Endothelial cell of umbilical vein (primary cell): ENCODE measurements around the gene TMEM220. TPM values are rescaled to one million over a fixed set of nuclear protein-coding genes. Genes with fewer than 3 reads are reported as not detected.

ENCODE experiments used
- BruUV-seq: library from RNA; stranded (reverse); fragments of 400-500 nt; replicated peaks from 2 replicates; lab custom pipeline; 2021; lab: Mats Ljungman, UMichigan
- CTCF ChIA-PET: fragments of 300-600, 350-600 bp; sonication (Branson Sonifier 250); formaldehyde crosslinking; loops from one replicate; lab custom pipeline; 2021; ENCODE audit warnings: antibody characterized with exemption, inconsistent platforms; lab: Charles Lee
- POLR2A ChIA-PET: fragments of 300-600, 350-600 bp; sonication (Branson Sonifier 250); formaldehyde crosslinking; loops from one replicate; lab custom pipeline; 2021; ENCODE audit warnings: antibody characterized with exemption, inconsistent platforms; lab: Charles Lee
- DNase-seq: peaks from one replicate; pipeline ENCODE4 v3.0.0-alpha.2; 2011; ENCODE audit warnings: low read depth, low spot score
- FAIRE-seq: peaks from 2 replicates; lab custom pipeline; 2011; peaks lifted over from hg19 to GRCh38; lab: Jason Lieb, UNC
- H2AFZ ChIP-seq: 2 replicates; pipeline ENCODE4 v1.6.0; 2012; ENCODE audit warnings: low read depth, low read length, control low read depth, inconsistent platforms
- H3K27ac ChIP-seq: 2 replicates; pipeline ENCODE4 v1.5.1; 2011; ENCODE audit warnings: low read depth, mild to moderate bottlenecking, control low read depth, low read length, moderate library complexity; ENCODE audit not compliant: insufficient read depth
- H3K27me3 ChIP-seq, 2 experiments: 2 replicates each; pipeline versions ENCODE4 v1.6.0 to v1.6.1; 2011; ENCODE audit warnings: low read length in 2 of 2, mixed read lengths in 1 of 2; ENCODE audit not compliant: control insufficient read depth in 2 of 2, insufficient read depth in 2 of 2
- H3K36me3 ChIP-seq, 2 experiments: 2 replicates in 1 of 2; 3 replicates in 1 of 2; pipeline ENCODE4 v1.5.1; 2011; ENCODE audit warnings: low read length in 2 of 2, mild to moderate bottlenecking in 1 of 2, moderate library complexity in 1 of 2; ENCODE audit not compliant: control insufficient read depth in 2 of 2, insufficient read depth in 2 of 2; ENCODE audit errors: extremely low read depth in 1 of 2
- H3K4me1 ChIP-seq: 3 replicates; pipeline ENCODE4 v1.5.1; 2011; ENCODE audit warnings: mild to moderate bottlenecking, low read length; ENCODE audit not compliant: control insufficient read depth, insufficient read depth; ENCODE audit errors: extremely low read depth
- H3K4me2 ChIP-seq: 2 replicates; pipeline ENCODE4 v1.6.1; 2011; ENCODE audit warnings: low read length, control low read depth, mixed read lengths; ENCODE audit not compliant: insufficient read depth
- H3K4me3 ChIP-seq, 3 experiments: fragments of 200-600 bp in 1 of 3; sonication (generic), shearing (Covaris generic) in 1 of 3; replicated peaks in 1 of 3; 2 replicates each; pipeline ENCODE4 v1.5.1; 2011 to 2016; ENCODE audit warnings: control low read depth in 3 of 3, low read length in 3 of 3, mild to moderate bottlenecking in 2 of 3, inconsistent platforms in 1 of 3, low read depth in 1 of 3, moderate library complexity in 1 of 3; ENCODE audit not compliant: insufficient read depth in 1 of 3
- H3K79me2 ChIP-seq: 2 replicates; pipeline ENCODE4 v1.6.0; 2012; ENCODE audit warnings: low read length, inconsistent platforms; ENCODE audit not compliant: control insufficient read depth, insufficient read depth
- H3K9ac ChIP-seq: replicated peaks from 2 replicates; pipeline ENCODE3; 2011; ENCODE audit warnings: low read length, control low read depth; ENCODE audit not compliant: insufficient read depth; ENCODE audit errors: extremely low read depth
- H3K9me1 ChIP-seq: replicated peaks from 3 replicates; pipeline ENCODE4 v1.6.0; 2011; ENCODE audit warnings: mild to moderate bottlenecking, low read length; ENCODE audit not compliant: control insufficient read depth, insufficient read depth; ENCODE audit errors: extremely low read depth
- H3K9me3 ChIP-seq: replicated peaks from 2 replicates; pipeline ENCODE4 v1.5.1; 2012; ENCODE audit warnings: low read length, inconsistent platforms; ENCODE audit not compliant: control insufficient read depth, insufficient read depth
- H4K20me1 ChIP-seq: replicated peaks from 2 replicates; pipeline ENCODE3; 2011; ENCODE audit warnings: mild to moderate bottlenecking, low read length; ENCODE audit not compliant: control insufficient read depth, insufficient read depth; ENCODE audit errors: extremely low read depth
- EZH2 ChIP-seq: IDR thresholded peaks from 2 replicates; pipeline ENCODE4 v1.6.1; 2012; ENCODE audit warnings: borderline replicate concordance, low read depth, mild to moderate bottlenecking, moderate library complexity, low read length, inconsistent platforms; ENCODE audit not compliant: severe bottlenecking
- FOS ChIP-seq: IDR thresholded peaks from 2 replicates; pipeline ENCODE4 v1.6.1; 2011; ENCODE audit warnings: mild to moderate bottlenecking, low read length, moderate library complexity, borderline replicate concordance; ENCODE audit not compliant: insufficient read depth
- GATA2 ChIP-seq: IDR thresholded peaks from 2 replicates; pipeline ENCODE4 v1.7.0; 2011; ENCODE audit warnings: low read depth, mild to moderate bottlenecking, moderate library complexity, mixed read lengths, low read length; ENCODE audit not compliant: insufficient read length, insufficient read depth
- JUN ChIP-seq: IDR thresholded peaks from 2 replicates; pipeline ENCODE4 v1.6.1; 2011; ENCODE audit warnings: borderline replicate concordance, low read depth; ENCODE audit not compliant: insufficient read length, insufficient read depth
- MYC ChIP-seq: IDR thresholded peaks from one replicate; pipeline ENCODE4 v1.6.1; 2011; ENCODE audit warnings: mild to moderate bottlenecking, low read depth, low read length
- POLR2A ChIP-seq: IDR thresholded peaks from 2 replicates; pipeline ENCODE4 v1.6.1; 2012; ENCODE audit warnings: low read depth, mild to moderate bottlenecking, control low read depth, low read length
- POLR2AphosphoS5 ChIP-seq: IDR thresholded peaks from 2 replicates; pipeline ENCODE4 v1.6.1; 2012; ENCODE audit warnings: low read depth, mild to moderate bottlenecking, control low read depth, low read length, moderate library complexity; ENCODE audit not compliant: insufficient read depth
- dilution Hi-C: fragments of 300-500 bp; cut with MboI; formaldehyde crosslinking; loops from one replicate; pipeline ENCODE4 v1.15.0; 2019; ENCODE audit warnings: low sequenced_read_pairs; ENCODE audit not compliant: extremely low pct_ligation_motif_present
- intact Hi-C: fragments of 100-400 bp; cut with micrococcal nuclease; formaldehyde crosslinking; loops from one replicate; pipeline ENCODE4 v1.10.0; 2022
- polyA plus RNA-seq, 4 experiments: library from polyadenylated mRNA; depleted of rRNA in 3 of 4; stranded (reverse) in 3 of 4; unstranded in 1 of 4; fragments of >200 nt; gene quantifications; 2 replicates each; pipeline versions ENCODE4 v1.2.1 to v1.2.3, GENCODE V29; 2011 to 2012; ENCODE audit warnings: missing spikeins in 1 of 4
- total RNA-seq: library from RNA; stranded (reverse); gene quantifications from 2 replicates; pipeline ENCODE4 v1.2.3, GENCODE V29; 2021
- TF ChIP-seq, protein P1 (sequence below): IDR thresholded peaks from 2 replicates; pipeline ENCODE4 v1.6.1; 2011; ENCODE audit not compliant: insufficient read depth, insufficient read length
- TF ChIP-seq, protein P2 (sequence below), 2 donors: IDR thresholded peaks; 1 replicate in 1 of 2; 2 replicates in 1 of 2; pipeline ENCODE4 v1.5.1; 2011; ENCODE audit warnings: low read length in 2 of 2, mild to moderate bottlenecking in 2 of 2, moderate library complexity in 2 of 2, control low read depth in 1 of 2, inconsistent platforms in 1 of 2, low read depth in 1 of 2; ENCODE audit not compliant: insufficient read depth in 1 of 2; ENCODE audit errors: extremely low read depth in 1 of 2

TMEM220 gene
- total and polyA plus RNA-seq, 2 donors (not counting 3 experiments of a cell fraction or from before 2014, with no cell fraction given), result 3.6 to 11.2 TPM

DNA sequence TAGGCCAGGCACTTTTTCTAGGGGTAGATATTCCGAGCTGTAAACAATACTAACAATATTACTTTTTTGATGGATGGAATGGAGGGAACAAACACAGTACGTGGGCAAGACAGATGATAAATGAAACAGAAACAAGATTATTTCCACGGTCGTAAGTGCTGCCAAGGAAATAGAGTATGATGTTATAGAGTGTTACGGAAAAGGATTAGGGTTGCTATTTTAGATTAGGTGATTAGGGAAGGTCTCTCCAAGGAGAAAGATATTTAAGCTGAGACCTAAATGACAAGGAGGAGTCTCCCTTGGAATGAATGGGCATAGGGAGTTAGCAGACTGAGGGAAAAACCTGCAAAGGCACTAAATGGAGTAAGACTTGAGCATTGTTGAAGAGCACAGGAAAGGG, 24.1 kb downstream of the TMEM220 start:
- TF ChIP-seq POLR2A (no peak), MYC (no peak), GATA2 (no peak), FOS (no peak), EZH2 (no peak), POLR2AphosphoS5 (no peak), JUN (no peak)
- TF ChIP-seq, protein P1, sequence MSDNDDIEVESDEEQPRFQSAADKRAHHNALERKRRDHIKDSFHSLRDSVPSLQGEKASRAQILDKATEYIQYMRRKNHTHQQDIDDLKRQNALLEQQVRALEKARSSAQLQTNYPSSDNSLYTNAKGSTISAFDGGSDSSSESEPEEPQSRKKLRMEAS, result no peak
- TF ChIP-seq, protein P2, sequence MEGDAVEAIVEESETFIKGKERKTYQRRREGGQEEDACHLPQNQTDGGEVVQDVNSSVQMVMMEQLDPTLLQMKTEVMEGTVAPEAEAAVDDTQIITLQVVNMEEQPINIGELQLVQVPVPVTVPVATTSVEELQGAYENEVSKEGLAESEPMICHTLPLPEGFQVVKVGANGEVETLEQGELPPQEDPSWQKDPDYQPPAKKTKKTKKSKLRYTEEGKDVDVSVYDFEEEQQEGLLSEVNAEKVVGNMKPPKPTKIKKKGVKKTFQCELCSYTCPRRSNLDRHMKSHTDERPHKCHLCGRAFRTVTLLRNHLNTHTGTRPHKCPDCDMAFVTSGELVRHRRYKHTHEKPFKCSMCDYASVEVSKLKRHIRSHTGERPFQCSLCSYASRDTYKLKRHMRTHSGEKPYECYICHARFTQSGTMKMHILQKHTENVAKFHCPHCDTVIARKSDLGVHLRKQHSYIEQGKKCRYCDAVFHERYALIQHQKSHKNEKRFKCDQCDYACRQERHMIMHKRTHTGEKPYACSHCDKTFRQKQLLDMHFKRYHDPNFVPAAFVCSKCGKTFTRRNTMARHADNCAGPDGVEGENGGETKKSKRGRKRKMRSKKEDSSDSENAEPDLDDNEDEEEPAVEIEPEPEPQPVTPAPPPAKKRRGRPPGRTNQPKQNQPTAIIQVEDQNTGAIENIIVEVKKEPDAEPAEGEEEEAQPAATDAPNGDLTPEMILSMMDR (IDR thresholded peaks at IDR 0.05; ENCODE audit: extremely low read depth in 1 of 2, insufficient read depth in 1 of 2, low read depth in 1 of 2, low read length in 2 of 2), result no peak
- H3K79me2 ChIP-seq, result peaks cover 14% of the 10 kb centered on the region
- DNase-seq (no peak), FAIRE-seq (no peak)
- intact Hi-C loops (no loop called here), dilution Hi-C loops (no loop called here)
- H3K9ac ChIP-seq, result no peak overlapping the region
- no peaks in the 10 kb centered on the region for H3K27me3 ChIP-seq
- H3K27ac ChIP-seq, result no peak overlapping the region
- no peak overlapping the region for H3K4me2 ChIP-seq
- H2AFZ ChIP-seq, result no peak overlapping the region
- H4K20me1 ChIP-seq, result no peaks in the 10 kb centered on the region
- H3K36me3 ChIP-seq, result peaks cover 8 to 10% of the 10 kb centered on the region in 2 experiments
- H3K4me3 ChIP-seq, result no peak overlapping the region
- ChIA-PET CTCF (interaction anchor here (0.9 to 1.0 kb wide), 2 partner anchors 11 to 59 kb away, joined by 3 read pairs; no protein-coding TSS in a partner anchor), POLR2A (no interaction called here)
- H3K4me1 ChIP-seq, result peaks cover 9% of the 10 kb centered on the region
- BruUV-seq, result no TSS peak
- H3K9me1 ChIP-seq, result peaks cover 2% of the 10 kb centered on the region
- no peaks in the 10 kb centered on the region for H3K9me3 ChIP-seq
